ENCODE measurements around the gene SLAIN1. TPM values are rescaled to one million over a fixed set of nuclear protein-coding genes. Genes with fewer than 3 reads are reported as not detected.

SLAIN1 gene
- total and polyA plus RNA-seq, 2 experiments from 2014 or later: not detected

GRCh38 chr13:77729502-77730221, 32.2 kb downstream of the SLAIN1 start:
- 51 to 54% methylated on average over 8 of the region's 8 CpGs for WGBS, 2 experiments (ENCODE audit: low coverage in 1 of 2, low lambda C conversion rate in 2 of 2, missing lambda C conversion rate in 2 of 2)
- Histone ChIP-seq H3K79me2 (ENCODE audit: insufficient read depth) (no peaks in the 10 kb centered on the region), H4K20me1 (ENCODE audit: insufficient read depth) (no peaks in the 10 kb centered on the region), H3K36me3 (ENCODE audit: low read depth) (no peaks in the 10 kb centered on the region), H3K9ac (no peak overlapping the region), H3F3A (ENCODE audit: insufficient read depth) (no peaks in the 10 kb centered on the region), H3K4me1 (ENCODE audit: insufficient read depth) (no peaks in the 10 kb centered on the region), H3K9me2 (ENCODE audit: insufficient read depth) (no peaks in the 10 kb centered on the region), H3K27me3 (replicated peaks; ENCODE audit: insufficient read depth) (0 out of 2 replicates have a peak, but pooled peaks cover 3% of the 10 kb centered on the region), H3K9me3 (ENCODE audit: low read depth) (no peaks in the 10 kb centered on the region), H3K4me3 (no peak overlapping the region), H2AFZ (no peak overlapping the region), H3K27ac (no peak overlapping the region), H3K4me2 (ENCODE audit: unreplicated experiment) (no peak overlapping the region)
- TF ChIP-seq EZH2phosphoT487 (IDR thresholded peaks at IDR 0.05; ENCODE audit: insufficient read depth, low read depth) (no peak), EZH2 (IDR thresholded peaks at IDR 0.05; ENCODE audit: insufficient read depth, poor library complexity, severe bottlenecking) (no peak)
- in situ Hi-C loops (cut with MboI): no loop called here
- no peak for DNase-seq

- H3K9ac ChIP-seq: no peak overlapping the region
- no peaks in the 10 kb centered on the region for H3K36me3 ChIP-seq (ENCODE audit: low read depth)
- H3K79me2 ChIP-seq (ENCODE audit: insufficient read depth): no peaks in the 10 kb centered on the region
- WGBS, 2 experiments (ENCODE audit: low coverage in 1 of 2, low lambda C conversion rate in 2 of 2, missing lambda C conversion rate in 2 of 2): 93 to 95% methylated on average over 1 of the region's 1 CpG
- in situ Hi-C loops (cut with MboI): no loop called here
- no peak overlapping the region for H3K4me3 ChIP-seq
- no peak overlapping the region for H3K4me2 ChIP-seq (ENCODE audit: unreplicated experiment)
- H3K9me2 ChIP-seq (ENCODE audit: insufficient read depth): no peaks in the 10 kb centered on the region
- H3K4me1 ChIP-seq (ENCODE audit: insufficient read depth): no peaks in the 10 kb centered on the region
- H3F3A ChIP-seq (ENCODE audit: insufficient read depth): no peaks in the 10 kb centered on the region
- TF ChIP-seq EZH2 (IDR thresholded peaks at IDR 0.05; ENCODE audit: insufficient read depth, poor library complexity, severe bottlenecking) (no peak), EZH2phosphoT487 (IDR thresholded peaks at IDR 0.05; ENCODE audit: insufficient read depth, low read depth) (no peak)
- DNase-seq: no peak
- H3K27me3 ChIP-seq (replicated peaks; ENCODE audit: insufficient read depth): no peaks in the 10 kb centered on the region
- no peak overlapping the region for H3K27ac ChIP-seq
- no peak overlapping the region for H2AFZ ChIP-seq
- H4K20me1 ChIP-seq (ENCODE audit: insufficient read depth): no peaks in the 10 kb centered on the region
- no peaks in the 10 kb centered on the region for H3K9me3 ChIP-seq (ENCODE audit: low read depth)
Observed at GRCh38 chr13:77730572-77730971, 33.1 kb downstream of the SLAIN1 start.

GRCh38 chr13:77732287-77732686, 34.8 kb downstream of the SLAIN1 start:
- Histone ChIP-seq H4K20me1 (ENCODE audit: insufficient read depth) (no peaks in the 10 kb centered on the region), H3K9me2 (ENCODE audit: insufficient read depth) (no peaks in the 10 kb centered on the region), H3K27ac (no peak overlapping the region), H3K4me2 (ENCODE audit: unreplicated experiment) (no peak overlapping the region), H3K36me3 (ENCODE audit: low read depth) (no peaks in the 10 kb centered on the region), H3K9me3 (ENCODE audit: low read depth) (no peaks in the 10 kb centered on the region), H3K79me2 (ENCODE audit: insufficient read depth) (no peaks in the 10 kb centered on the region), H3K4me1 (ENCODE audit: insufficient read depth) (no peaks in the 10 kb centered on the region), H3K9ac (no peak overlapping the region), H3F3A (ENCODE audit: insufficient read depth) (no peaks in the 10 kb centered on the region), H2AFZ (no peak overlapping the region), H3K4me3 (no peak overlapping the region), H3K27me3 (replicated peaks; ENCODE audit: insufficient read depth) (no peaks in the 10 kb centered on the region)
- in situ Hi-C loops (cut with MboI): no loop called here
- no peak for DNase-seq
- TF ChIP-seq EZH2 (IDR thresholded peaks at IDR 0.05; ENCODE audit: insufficient read depth, poor library complexity, severe bottlenecking): no peak
- no peak for TF ChIP-seq EZH2phosphoT487 (IDR thresholded peaks at IDR 0.05; ENCODE audit: insufficient read depth, low read depth)
- WGBS, 2 experiments (ENCODE audit: low coverage in 1 of 2, low lambda C conversion rate in 2 of 2, missing lambda C conversion rate in 2 of 2): 10 to 16% methylated on average over 2 of the region's 2 CpGs

GRCh38 chr13:77733674-77734073, 36.2 kb downstream of the SLAIN1 start:
- Histone ChIP-seq H3K9me3 (ENCODE audit: low read depth) (no peaks in the 10 kb centered on the region), H3K4me1 (ENCODE audit: insufficient read depth) (no peaks in the 10 kb centered on the region), H4K20me1 (ENCODE audit: insufficient read depth) (no peaks in the 10 kb centered on the region), H3K4me2 (ENCODE audit: unreplicated experiment) (no peak overlapping the region), H3K4me3 (no peak overlapping the region), H3F3A (ENCODE audit: insufficient read depth) (no peaks in the 10 kb centered on the region), H3K27me3 (replicated peaks; ENCODE audit: insufficient read depth) (no peaks in the 10 kb centered on the region), H3K27ac (no peak overlapping the region), H3K9me2 (ENCODE audit: insufficient read depth) (no peaks in the 10 kb centered on the region), H3K9ac (no peak overlapping the region), H3K79me2 (ENCODE audit: insufficient read depth) (no peaks in the 10 kb centered on the region), H3K36me3 (ENCODE audit: low read depth) (no peaks in the 10 kb centered on the region), H2AFZ (no peak overlapping the region)
- TF ChIP-seq EZH2phosphoT487 (IDR thresholded peaks at IDR 0.05; ENCODE audit: insufficient read depth, low read depth): no peak
- no peak for TF ChIP-seq EZH2 (IDR thresholded peaks at IDR 0.05; ENCODE audit: insufficient read depth, poor library complexity, severe bottlenecking)
- in situ Hi-C loops (cut with MboI): no loop called here
- WGBS, 2 experiments (ENCODE audit: low coverage in 1 of 2, low lambda C conversion rate in 2 of 2, missing lambda C conversion rate in 2 of 2): 27 to 35% methylated on average over 1 of the region's 1 CpG
- DNase-seq: no peak

All from GM23248 (cell line).